Stimulated activated CD8-positive, alpha-beta memory T cell treated with anti-CD3 and anti-CD28 coated beads, Interleukin-15, amount 100 ng/mL, for 1 hour (primary cell): ENCODE results near the gene MAVS.

ENCODE experiments used
- DNase-seq: peaks from one replicate; pipeline ENCODE4 v3.0.0-alpha.2; 2020; ENCODE audit warnings: low read depth

Gene MAVS

DNA sequence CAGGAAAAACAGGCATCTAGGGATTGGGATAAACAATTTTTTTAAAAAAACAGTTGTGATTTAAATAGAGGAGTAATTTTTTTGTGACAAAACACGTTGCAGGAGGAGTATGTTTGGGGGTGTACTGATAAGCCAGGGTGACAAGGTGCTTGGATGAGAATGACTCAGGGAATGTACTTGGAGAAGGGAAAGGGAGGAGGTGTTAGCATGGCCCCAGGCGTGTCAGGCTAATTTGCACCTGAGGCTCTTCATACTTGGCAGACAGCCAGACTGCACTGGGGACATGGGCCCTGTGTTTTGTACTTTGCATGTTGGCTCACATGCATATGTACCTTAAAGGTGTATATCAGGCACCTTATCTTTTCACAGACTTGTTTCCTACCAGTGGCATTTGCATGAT is 65.3 kb downstream of the MAVS start:
- DNase-seq = no peak

- no peak for DNase-seq
Observed at GRCh38 chr20:3914446-3914845, 67.8 kb downstream of the MAVS start.

DNA sequence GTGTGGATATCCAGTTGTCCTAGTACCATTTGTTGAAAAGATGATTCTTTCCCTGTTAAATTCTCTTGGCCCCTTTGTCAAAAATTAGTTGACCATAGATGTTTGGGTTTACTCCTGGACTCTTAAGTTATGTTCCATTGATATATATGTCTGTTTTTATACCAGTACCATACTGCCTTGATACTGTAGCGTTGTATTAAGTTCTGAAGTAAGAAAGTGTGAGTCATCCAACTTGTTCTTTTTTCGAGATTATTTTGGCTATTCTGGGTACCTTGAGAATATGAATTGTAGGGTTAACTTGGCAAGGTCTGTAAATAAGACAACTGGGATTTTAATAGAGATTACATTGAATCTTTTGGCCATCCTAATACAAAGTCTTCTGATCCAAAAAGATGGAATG is 69.1 kb downstream of the MAVS start:
- no peak for DNase-seq

DNA sequence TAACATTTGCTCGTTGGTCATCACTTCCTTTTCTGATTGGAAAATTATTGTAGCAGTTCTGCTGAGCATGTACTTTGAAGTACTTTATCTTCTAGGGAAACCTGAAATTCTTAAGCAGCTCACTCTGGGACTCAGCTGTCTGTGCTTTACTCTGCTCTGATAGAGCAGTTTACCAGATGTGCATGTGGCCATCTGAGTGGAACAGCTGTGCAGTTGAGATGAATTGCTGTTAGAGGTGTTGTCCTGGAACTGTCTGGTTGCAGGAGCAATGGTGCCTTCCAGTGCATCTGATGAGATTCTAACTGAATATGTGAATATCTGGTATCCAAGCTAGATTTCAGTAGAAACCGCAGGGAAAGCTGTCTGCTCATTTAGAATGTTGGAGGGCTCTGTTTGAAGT is 69.7 kb downstream of the MAVS start:
- DNase-seq = no peak

DNA sequence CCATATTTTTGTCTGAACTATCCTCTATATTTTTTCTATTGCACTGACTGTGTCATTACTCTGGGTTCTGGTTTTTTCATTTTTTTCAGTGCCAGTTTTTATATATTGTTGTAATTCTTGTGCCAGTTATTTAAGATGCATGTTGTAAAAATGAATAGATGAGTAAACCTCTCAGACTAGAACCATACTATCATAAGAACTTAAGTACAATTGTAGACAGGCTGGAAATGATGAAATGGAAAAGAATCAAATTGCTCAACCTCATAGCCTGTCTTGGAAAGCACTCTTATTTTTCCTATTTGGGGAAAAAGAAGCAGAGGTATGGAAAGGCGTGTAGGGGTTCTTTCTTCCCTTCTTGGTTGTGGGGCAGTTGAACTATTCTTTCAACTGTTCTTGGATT is 72.7 kb downstream of the MAVS start:
- DNase-seq = no peak

GRCh38 chr20:3922223-3922982 is 75.8 kb downstream of the MAVS start:
- DNase-seq = no peak

DNA sequence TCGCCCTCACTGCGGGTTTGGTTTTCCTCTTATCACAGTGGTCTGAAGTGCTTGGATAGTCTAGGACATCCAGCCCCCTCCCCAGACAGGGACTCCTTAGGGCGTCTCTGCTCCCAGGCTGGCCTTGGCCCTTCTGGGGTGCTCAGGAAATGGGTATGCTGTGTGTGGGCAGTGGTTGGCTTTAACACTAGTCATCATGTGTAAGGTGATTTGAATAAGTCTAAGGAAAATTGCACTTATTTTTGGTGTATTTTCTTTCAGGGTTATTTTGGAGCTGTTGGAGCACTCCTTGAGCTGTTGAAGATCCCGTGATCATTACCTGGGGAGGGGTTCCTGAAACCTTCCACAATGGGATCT is 76.3 kb downstream of the MAVS start:
- DNase-seq = no peak

- DNase-seq = no peak
Observed at GRCh38 chr20:3923818-3924217, 77.2 kb downstream of the MAVS start.

DNA sequence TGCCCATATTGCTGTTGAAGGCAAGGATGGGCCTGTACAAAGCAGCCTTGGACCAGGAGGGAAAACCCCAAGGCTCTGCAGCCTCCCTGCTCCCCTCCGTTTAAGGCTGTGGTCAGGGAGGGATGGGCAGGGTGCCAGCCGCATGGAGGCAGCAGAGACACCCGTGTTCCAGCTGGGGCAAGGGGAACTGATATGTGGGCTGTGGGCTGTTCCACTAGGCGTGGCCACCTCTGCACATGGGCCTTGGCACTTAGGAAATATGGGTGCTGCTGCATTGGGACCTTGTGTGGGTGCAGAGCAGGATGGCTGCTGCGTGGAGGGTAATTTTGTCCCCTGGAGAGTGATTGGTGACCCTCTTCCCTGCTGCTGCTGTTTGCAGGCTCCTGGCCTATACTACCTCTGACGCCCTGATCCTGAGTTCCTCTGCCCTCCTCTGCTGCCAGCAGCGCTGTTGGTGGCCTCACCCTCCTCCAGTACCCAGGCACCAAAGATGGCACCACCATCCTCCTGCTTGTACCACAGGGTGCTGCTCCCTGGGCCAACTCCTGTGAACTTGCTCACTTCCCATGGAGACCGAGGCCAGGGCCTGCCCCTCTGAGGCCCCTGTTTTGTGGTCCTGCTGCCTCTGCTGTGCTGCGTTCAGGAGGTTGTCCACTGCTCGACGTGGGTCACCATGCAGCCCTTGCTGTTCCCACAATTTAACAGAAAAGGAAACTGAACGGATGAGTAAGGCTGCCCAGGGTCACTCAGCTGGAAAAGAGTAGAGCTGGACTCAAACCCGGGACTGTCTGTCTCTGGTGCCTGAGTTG is 77.9 kb downstream of the MAVS start:
- DNase-seq = no peak

DNA sequence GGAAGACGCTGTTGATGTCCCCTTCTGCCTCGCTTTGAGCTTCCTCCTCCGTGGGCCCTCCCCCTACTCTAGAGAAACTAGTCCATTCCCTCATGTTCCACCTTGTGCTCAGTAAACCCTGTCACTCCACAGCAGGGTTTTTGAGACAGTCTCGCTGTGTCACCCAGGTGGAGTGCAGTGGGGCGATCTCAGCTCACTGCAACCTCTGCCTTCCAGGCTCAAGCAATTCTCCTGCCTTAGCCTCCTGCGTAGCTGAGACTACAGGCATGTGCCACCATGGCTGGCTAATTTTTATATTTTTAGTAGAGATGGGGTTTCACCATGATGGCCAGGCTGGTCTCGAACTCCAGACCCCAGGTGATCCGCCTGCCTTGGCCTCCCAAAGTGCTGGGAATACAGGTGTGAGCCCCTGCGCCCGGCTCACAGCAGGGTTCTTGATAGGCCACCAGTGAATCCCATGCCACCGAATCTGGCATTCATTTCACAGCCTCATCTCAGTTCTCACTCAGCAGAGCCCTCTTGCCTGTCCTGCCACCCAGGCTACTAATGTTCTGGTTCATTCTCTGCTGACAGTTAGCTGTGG is 78.6 kb downstream of the MAVS start:
- DNase-seq = no peak
